Skeletal muscle cell (primary cell): ENCODE measurements around the gene MPZ.
A peak's percentile ranks its signal among the peaks of the same experiment; 100 is the strongest.

Experiments
- DNase-seq: peaks from one replicate; pipeline ENCODE4 v3.0.0-alpha.2; 2010; ENCODE audit warnings: low read depth
- H3K4me3 ChIP-seq: 2 replicates; pipeline ENCODE4 v1.5.1; 2011; ENCODE audit warnings: low read depth, mild to moderate bottlenecking, control low read depth, low read length, moderate library complexity

The MPZ gene

DNA sequence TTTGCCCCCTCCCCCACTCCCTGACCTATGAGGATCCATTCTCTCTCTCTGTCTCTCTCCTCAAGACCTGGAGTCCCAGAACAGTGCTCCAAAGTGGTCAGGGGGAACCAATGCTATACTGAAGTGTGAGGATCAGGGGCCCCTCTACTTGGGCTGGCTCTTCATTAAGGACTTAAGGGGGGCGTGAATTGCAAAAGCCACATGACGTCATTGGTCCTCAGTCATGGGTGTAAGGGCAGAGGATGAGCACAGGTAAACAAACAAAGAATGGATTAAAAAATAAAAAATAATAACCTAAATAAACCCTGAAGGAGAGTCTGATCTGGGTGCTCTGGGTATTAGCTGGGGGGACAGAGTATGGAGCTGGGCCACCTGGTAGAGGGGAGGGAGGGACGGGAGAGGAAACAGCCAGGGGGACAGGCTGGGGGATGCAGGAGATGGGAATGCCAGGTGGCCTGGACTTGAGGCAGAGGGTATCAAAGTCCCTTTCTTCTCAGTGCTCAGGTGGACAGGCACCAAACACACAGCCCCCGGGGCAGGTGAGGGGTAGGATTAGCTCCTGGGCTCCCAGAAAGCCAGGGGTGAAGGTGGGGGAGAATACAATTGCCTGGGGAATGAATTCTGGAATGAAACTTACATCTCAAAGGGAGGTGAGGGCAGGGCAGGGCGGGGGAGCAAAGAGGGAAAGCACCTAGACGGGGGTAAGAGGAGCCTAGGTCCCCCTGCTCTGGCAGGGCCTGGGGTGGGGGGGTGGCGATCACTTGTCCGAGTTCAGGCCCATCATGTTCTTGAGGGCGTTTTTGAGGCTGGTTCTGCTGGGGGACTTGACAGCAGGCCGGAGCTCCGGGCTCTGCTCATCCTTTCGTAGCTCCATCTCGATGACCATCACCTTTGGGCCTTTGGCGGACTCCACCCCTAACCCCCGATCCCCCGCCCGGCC lies 4.6 kb downstream of the MPZ start:
- no peak for DNase-seq
- peak overlapping the region; percentile 65 for H3K4me3 ChIP-seq

DNA sequence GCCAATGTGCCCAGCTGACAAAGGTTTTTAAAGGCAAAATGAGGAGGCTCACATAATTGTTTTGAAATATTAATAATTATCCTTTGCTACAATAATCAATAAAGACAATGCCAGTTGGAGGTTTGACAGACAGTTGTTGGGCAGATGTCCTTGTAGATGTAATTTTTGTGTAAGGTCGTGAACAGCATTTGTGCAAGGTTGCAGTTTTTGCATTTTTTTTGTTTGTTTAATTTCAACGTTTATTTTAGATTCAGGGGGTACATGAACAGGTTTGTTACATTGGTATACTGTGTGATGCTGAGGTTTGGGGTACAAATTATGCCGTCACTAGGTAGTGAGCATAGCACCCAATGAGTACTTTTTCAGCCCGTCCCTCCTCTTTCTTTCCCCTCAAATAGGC lies 9.3 kb downstream of the MPZ start:
- no peak overlapping the region for H3K4me3 ChIP-seq
- DNase-seq: no peak

DNA sequence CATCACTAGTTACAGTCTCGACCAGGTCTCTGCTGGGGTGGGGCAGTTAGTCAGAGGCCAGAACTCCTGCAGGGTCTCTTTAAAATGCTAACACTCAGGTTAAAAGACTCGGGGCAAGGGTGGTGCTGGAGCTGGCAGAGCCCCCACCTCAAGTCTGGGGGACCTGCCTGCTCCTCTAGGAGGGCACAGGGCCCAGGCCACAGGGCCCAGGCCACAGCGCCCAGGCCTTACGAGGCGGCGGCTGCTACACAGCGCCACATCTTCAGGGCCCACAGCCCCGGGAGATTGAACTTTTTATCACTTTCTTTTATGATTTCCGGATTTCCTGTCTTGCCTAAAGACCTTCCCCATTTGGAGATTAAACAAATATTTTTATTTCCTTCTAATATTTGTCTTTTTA lies 10.4 kb downstream of the MPZ start:
- H3K4me3 ChIP-seq: no peak overlapping the region
- no peak for DNase-seq

DNA sequence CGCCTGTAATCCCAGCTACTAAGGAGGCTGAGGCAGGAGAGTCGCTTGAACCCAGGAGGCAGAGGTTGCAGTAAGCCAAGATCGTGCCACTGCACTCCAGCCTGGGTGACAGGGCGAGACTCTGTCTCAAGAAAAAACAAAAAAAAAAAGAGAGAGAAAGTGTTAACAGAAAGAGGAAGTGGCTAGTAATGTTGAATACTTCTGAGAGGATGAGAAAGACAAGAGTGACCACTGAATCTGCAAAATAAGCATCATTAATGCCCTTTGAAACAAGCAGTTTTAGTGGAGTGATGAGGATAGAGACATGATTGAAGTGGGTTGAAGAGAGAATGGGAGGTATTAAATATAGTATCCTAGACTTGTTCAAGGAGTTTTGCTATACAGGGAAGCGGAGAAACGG lies 11.7 kb downstream of the MPZ start:
- no peak overlapping the region for H3K4me3 ChIP-seq
- no peak for DNase-seq

DNA sequence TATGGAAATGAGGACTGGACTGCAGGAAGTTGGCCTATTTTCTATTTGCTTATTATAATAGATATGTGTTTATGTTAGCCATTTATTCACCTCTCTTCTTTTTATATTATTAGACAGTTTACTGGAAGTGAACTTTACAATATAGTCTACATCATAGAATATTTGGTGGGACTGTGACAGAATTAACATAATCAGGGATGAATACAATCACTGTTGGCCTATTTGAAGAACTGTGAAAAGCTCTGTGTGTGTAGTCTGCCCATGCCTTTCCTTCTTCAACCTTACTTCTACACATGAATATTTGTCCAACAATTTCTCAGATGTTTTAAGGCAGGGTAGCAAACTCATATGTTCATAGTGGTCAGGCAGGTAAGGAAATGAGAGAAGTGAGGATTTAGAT lies 12.4 kb downstream of the MPZ start:
- no peak overlapping the region for H3K4me3 ChIP-seq
- DNase-seq: no peak

DNA sequence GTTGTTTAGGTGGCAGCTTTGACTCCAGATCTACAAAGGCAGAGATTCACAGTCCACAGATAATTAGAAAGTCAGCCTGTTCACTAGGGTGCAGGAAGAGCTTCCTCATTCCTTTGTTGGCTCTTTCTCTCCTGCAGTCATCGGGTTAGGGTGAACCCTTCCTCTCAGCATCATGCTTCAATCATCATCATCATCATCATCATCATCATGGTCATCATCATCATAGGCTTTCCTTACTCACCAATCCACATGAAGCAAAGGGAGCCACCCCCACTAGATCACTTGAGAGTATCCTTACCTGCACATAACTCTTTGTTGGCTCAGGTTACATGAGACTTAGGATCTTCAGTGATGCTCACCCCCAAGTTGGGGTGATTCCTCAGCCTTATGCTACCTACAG lies 19.0 kb downstream of the MPZ start:
- H3K4me3 ChIP-seq: no peak overlapping the region
- no peak for DNase-seq

DNA sequence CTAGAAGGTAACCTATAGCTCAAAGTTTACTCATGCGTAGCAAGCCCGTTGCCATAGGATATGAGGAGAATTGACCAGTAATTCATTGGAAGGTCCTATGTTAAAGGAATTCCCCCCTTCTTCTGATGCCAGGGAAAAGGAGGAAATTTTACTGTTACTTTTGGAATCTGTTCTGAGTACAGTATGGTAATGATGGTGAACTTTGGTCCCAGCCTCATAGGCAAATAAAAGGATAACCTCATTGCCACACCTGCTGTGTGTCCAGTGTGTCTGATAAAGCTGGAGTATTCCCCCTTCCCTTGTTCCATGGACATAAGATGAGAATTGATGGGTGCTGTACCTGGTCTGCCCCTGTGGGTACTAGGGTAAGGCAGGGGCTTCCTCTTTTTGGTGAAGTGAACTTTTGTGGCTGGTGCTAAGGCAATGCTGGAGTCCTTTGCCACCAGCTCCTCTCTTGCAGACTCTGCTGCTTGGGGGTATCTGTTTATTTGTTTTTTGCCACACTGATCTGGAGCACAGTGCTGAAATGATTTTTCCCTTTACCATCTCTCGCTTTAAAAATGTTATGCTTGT lies 22.2 kb downstream of the MPZ start:
- no peak overlapping the region for H3K4me3 ChIP-seq
- no peak for DNase-seq

DNA sequence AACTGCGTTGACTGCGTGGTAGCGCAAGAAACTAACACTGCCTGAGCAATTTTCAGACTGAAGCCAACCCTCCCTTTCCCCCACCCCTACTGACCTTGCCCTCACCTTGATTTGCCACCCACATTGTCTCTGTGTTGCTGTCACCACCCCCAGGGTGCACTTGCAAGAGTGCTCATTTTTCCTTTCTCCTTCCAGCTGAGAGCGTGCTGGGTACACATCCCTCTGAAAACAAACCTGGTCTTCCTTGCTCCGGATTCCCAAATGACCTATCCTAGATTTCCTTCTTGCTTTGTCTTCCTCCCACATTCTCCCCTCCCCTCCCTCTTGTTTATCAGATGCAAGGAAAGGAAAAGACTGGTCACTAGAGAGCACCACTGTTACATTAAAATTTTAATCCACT lies 24.2 kb downstream of the MPZ start:
- no peak overlapping the region for H3K4me3 ChIP-seq
- DNase-seq: no peak

DNA sequence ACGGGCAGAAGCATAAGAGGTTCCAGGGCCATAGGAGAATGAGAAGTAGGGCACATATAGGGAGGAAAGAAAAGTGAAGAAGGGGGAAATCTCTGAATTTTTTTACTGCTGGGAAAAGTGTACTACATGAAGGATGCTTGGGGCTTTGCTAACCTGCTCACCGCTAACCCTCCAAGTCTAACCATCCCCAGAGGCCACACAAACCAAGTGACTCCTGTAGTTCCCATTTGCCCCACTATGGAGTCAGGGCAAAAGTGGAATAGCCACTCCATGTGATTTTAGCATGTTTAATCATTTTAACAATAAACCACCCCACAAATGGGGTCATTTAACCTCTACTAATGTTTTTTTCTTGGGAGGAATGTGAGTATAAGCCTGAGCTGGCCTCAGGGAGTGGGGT lies 24.7 kb downstream of the MPZ start:
- H3K4me3 ChIP-seq: no peak overlapping the region
- no peak for DNase-seq

DNA sequence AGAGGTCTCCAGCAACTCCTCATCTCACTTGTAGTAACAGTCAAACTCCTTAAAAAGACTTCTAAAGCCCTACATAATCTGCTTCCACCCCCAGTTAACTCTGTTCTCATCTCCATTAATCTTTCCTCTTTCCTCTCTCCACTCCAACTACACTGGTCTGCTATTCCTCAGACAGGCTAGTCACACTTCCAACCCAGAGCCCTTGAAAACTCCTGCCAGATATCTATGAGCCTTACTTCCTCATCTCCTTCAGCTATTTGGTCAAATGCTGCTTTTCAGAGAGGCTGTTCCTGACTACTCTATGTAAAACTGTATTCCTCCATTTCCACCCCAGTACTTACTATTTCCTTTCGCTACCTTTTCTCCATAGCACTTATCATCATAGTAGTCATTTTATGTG lies 26.8 kb downstream of the MPZ start:
- DNase-seq: no peak
- H3K4me3 ChIP-seq: no peak overlapping the region

DNA sequence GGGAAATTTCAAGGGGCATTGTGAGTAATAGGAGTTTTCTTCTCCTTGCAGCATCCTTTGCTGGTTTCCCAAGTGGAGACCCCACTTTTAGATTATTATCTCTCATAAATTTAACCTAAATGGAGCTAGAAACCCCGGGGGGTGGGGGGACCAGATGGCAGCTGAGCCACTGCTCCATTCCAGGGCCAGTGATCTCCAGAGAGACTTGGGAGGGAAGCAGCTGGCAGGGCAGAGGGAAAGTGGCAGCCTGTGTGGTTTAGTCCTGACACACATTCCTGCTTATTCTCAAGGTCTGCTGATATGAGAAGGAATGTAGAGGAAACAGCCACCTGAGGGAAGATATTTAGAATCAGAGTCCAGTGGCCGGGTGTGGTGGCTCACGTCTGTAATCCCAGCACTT lies 34.9 kb downstream of the MPZ start:
- no peak for DNase-seq
- no peak overlapping the region for H3K4me3 ChIP-seq

DNA sequence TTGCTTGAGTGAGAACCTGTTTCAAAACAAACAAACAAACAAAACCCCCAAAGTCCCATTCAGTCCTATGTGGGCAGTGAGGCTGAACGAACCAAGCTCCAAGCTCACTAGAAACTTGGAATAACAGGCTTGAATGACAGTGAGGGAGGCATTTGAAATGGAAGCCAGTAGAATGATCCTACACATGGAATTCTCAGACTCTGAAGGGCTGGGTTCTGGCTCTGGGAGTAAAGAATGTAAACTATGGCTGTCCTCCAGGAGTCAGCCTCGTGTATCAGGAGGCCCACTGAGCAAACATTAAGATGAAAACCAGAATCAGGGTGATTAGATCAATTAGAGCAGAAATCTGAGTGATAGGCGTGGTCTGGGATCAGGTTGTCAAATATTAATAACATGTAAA lies 36.4 kb downstream of the MPZ start:
- no peak overlapping the region for H3K4me3 ChIP-seq
- DNase-seq: no peak

DNA sequence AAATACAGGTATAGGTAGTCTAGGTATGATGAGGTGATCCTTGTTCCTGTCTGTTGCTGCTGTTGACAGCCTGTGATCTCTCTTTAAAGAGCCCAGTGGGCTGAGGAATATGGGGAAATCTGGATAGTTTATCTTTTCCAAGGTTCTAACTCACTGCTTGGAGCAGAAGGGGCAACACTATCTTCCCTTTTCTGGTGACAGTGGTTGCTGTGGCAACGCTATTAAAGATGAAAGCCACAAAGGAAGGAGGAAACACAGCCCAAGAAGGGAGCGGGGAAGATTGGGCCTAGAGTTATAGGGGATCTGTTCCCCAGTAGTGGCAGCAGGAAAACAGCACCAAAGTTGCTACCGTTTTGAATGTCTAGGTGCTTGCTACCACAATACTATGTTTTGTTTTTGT lies 42.4 kb downstream of the MPZ start:
- no peak for DNase-seq
- no peak overlapping the region for H3K4me3 ChIP-seq

DNA sequence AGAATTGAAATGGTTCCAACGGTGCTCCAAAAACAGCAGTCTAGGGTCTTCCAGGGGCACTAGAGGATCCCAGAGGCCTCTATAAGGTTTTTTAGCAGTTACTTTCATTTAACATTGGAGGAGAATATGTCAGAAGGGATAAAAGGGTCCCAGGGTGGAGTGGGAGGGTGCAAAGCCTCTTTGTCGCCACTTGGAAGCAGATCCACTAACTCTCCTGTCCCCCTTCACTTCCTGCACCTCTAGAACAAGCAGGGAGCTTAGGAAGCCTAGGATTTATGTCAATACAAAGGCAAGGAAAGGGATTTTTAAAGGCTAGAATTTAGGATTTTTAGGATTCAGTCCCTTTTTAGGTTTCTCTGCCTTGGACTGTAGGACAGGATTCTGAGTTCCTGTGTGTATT lies 42.9 kb downstream of the MPZ start:
- no peak overlapping the region for H3K4me3 ChIP-seq
- DNase-seq: no peak

DNA sequence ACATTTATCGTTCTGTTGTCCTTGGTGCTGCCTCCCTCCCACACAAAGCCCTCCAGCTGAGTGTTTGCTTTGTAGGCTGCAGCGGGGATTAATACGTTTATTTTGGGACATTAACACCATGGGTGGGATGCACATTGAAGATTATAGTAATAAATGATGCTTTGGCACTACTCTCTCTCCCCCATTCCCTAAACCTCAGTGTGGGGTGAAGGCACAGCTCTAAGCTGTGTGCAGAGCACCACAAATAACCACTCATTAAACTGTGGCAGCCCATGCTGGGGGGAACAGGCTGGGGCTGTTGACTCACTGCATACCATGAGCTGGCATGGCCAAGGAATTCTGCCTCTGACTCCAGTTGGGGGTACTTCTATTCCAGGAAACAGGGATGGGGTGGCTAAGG lies 43.6 kb downstream of the MPZ start:
- no peak for DNase-seq
- H3K4me3 ChIP-seq: no peak overlapping the region

DNA sequence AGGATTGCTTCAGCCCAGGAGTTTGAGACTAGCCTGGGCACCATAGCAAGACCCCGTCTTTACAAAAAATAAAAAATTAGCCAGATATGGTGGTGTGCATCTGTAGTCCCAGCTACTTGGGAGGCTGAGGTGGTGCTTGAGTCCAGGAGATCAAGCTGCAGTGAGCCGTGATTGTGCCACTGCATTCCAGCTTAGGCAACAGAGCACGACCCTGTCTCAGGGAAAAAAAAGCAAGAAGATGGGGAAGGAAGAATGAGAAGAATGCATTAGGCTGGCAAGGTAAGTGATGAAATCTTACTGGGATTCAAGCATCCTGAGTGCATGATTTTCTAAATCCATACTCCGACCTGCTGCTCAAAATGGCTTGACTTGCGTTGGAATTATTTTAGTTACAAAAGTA lies 44.5 kb downstream of the MPZ start:
- H3K4me3 ChIP-seq: no peak overlapping the region
- no peak for DNase-seq

DNA sequence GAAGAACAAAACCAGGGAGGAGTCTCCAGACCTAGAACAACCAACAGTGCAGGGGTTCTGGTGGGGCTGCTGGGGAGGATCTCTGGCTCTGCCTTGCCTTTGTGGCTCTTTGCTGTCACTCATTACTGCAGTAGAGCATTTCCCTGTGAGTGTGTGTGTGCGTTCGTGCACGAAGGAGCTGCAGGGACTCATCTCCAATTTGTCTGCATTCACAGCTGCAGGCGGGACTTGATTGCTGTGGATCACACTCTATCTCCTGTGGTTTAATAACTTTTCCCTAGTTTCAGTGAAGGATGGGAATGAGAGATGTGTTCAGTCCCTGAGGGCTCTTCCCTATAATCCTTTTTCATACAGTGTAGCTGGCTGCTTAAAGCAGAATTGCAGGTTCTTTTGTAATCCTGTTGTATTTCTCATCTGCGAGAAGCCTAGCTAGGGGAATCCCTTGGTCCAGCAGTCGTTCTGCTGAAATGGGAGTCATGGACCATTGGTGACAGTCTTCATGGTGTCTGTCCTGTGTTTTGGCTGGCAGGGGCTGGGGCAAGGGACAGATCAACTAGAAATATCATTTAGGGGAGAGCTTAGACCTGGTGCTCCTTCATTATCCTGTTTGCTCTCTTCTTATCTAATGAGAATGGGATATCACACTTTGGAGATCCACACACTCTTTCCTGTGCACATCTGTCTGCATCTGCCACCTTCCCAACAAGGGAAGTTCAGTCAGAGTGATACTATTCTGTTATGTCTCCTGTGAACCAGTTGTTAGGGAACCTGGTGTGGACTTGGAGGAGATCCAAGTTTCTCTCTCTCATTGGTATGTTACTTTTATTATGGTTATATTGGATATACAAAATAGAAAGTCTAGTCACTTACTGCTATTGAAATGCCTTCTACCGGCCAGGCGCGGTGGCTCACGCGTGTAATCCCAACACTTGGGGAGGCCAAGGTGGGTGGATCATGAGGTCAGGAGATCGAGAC lies 48.2 kb downstream of the MPZ start:
- H3K4me3 ChIP-seq: no peak overlapping the region
- no peak for DNase-seq

DNA sequence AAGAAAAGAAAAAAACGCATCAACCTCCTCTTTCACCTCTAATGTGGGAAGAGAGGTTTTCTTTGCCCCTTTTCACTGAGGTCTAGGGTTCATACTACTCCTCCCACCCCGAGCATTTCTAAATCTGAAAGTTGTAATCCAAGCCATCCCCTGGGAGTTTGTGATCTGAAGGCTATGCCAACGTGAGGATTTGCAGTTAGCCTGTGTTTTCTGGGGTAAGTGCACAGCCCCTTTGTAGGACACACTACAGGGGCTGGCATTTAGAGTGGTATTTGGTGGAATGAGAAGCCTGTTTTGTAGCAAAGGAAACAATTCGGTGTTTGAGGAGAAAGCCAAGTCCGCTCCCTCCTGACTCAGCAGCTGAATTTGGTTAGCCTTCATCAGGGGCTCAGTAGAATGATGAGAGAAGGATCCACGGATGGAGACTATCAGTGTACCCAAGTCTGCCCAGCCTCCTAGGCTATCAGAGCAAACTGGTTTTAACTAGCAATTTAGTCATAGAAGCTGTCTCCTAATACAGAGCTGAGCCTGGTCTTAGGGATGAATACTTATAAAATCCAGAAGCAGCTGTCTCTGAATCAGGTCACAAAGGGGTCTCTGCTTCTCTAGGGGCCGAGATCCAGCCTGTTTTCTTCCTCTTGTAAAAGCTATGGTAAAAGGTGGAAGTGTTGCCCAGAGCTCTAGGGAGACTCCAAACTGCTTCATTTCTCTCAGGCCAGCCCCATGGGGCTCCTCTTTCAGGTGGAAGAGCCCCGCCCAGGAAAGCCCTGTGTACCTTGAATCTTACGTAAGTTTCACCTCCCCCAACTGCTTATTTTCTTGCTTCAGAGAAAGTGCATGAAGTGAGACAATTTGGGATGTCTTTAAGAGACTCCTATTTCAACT lies 49.1 kb downstream of the MPZ start:
- no peak for DNase-seq
- no peak overlapping the region for H3K4me3 ChIP-seq

DNA sequence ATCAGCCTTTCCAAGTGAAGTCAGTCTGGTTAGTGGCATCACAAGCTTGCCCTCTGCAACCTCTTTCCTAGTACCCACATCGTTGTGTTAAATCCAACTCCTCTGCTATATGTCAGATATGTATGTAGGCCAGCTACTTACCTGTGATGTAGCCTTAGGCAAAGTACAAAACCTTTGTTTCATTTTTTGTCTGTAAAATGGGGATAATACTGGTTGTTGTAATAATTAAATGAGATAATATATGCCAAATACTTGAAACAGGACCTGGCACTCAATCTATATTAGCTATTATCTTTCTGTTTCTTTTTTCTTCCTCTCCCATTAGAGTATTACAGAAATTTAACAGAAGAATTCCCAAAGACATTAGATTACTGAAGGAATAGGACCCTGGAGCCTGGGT lies 50.0 kb downstream of the MPZ start:
- no peak for DNase-seq
- no peak overlapping the region for H3K4me3 ChIP-seq
